HG02973 (cell line): ENCODE data around the gene CNTRL.

Experiments
- ATAC-seq: cut with Tn5 transposase; IDR thresholded peaks from one replicate; pipeline ENCODE4 v1.9.1; 2021; ENCODE audit warnings: moderate library complexity; ENCODE audit not compliant: unreplicated experiment

Gene CNTRL

DNA sequence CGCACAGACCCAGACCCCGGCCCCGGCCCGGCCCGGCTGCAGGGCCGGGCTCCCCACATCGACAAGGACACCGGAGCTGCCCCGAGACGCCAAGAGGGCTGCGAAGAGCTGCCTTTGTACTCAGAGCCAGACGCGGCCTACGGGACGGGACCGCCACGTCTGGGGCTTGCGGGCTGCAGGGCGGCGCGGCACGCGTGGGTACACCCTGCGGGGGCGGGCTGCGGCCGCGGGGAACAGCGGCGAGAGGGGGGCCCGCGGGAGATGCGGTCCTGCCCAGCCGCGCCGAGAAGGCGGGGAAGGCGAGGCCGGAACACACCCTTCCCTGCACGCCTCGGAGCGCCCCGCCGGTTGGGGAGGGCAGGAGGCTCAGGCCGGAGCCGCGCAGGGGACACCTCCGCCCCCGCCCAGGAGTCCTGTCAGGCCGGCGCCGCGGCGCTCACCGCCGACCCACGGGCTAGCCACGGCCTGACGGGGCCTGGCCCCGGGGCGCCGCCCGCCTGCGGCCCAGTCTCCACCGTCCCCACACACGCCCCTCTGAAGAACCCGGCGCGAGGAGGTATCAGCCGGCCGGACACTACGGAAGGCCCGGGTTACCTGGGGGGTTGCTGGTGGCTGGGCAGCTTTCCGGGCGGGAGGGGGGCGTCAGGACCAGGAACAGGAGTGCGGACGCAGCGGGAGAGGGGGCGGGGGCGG lies 126.4 kb downstream of the CNTRL start:
- ATAC-seq = peak; percentile 20

- peak; percentile 74 for ATAC-seq
Measured at GRCh38 chr9:121201738-121202533, 127.2 kb downstream of the CNTRL start, which contains the start of gene RAB14. Gene RAB14 (minus strand): TSS chr9:121201869. CDS start chr9:121193412, 8,457 bp downstream.

GRCh38 chr9:121204121-121204520 lies 129.4 kb downstream of the CNTRL start:
- no peak for ATAC-seq

DNA sequence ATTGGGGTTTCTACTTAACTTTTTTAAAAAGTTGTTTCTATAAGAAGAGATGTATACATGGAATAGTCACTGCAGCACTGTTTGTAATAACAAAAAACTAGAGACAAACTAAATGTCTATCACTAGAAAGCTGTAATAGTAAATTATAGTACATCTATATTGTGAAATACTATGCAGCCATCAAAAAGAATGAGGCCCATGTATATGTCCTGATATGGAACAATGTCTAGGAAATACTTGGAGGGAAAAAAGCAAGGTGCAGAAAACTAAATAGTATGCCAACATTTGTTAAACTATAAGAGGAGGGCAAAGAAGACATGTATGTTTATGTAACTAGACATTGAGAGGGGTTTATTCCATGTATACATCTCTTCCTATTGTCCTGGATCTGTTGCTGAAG lies 129.9 kb downstream of the CNTRL start:
- ATAC-seq = no peak

GRCh38 chr9:121206516-121207370 lies 132.0 kb downstream of the CNTRL start:
- ATAC-seq = no peak

- peak; percentile 82 for ATAC-seq
Measured at GRCh38 chr9:121207371-121207940, 132.7 kb downstream of the CNTRL start.

DNA sequence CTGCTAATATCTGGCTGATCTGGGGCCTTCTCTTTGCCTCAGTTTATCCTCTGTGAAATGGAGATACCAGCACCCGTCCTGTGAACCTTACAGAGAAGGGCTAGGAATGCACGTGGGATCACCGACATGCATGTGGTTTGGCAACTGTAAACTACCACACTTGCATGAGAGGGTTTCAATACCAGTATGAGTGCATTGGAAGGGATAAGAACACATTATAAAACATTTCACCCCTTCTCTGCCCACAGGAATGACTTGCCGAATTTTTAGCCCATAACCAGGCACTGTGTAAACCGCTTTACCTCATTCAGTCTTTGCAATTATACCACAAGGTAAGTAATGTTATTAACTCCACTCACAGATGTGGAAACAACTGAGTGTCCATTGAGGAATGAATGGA lies 135.8 kb downstream of the CNTRL start:
- ATAC-seq = no peak

- peak; percentile 56 for ATAC-seq
Measured at GRCh38 chr9:121213136-121213806, 138.5 kb downstream of the CNTRL start.

DNA sequence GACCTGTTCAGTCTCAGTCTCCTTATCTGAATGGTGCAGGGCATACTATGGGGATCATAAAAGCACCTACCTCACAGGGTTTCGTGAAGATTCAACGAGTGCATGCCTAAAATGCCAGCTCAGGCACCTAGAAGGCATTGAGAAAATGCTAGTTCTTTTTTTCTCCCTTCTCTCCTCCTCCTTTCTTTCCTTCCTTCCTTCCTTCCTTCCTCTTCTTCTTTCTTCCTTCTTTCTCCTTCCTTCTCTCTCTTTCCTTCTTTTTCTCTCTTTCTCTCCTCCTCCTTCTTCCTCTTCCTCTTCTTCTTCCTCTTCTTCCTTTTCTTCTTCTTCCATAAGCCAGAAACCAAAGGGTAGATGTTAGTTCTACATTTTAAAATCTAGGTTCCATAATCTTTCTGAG lies 139.2 kb downstream of the CNTRL start:
- ATAC-seq = no peak

DNA sequence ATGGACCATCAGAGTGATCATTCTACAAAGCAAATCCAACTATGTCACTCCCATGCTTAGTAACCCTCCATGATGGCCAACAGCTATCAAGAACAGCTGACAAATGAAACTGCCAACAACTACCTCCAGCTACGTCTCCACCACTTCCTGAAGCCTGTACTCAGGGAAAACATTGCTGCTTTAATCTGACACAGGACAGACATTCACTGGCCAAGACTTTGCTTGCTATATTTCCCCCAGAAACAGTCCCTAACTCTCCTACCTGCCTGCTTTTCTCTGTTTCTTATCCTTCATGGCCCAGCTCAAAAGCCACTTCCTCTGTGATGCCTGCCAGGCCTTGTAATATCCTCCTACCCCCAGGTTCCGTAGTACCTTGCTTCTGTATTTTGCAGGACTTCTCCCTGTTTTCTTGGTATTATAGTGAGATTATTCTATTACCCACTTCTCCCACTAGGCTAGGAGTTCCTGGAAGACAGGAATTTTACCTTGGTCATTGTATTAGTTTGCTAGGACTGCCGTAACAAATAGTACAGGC lies 141.6 kb downstream of the CNTRL start:
- no peak for ATAC-seq

GRCh38 chr9:121217609-121218292 lies 143.0 kb downstream of the CNTRL start:
- ATAC-seq = peak; percentile 88

- no peak for ATAC-seq
Measured at GRCh38 chr9:121218357-121219027, 143.7 kb downstream of the CNTRL start.

DNA sequence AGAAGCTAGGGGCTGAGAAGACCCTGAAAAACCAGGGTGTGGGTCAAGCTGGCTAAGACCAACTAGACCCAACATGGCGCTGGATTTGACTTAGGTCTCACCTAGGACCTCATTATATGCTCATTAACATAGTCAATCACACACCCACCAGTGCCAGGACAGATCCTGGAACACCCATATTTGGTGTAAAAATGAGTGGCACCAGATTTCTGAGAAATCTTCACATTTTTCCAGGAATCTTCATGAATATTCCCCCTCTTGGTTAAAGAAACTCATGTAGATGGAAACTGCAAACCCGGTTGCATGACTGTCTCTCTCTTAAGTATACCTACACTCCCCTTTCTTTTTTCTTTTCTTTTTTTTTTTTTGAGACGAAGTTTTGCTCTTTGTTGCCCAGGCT lies 144.8 kb downstream of the CNTRL start:
- no peak for ATAC-seq

DNA sequence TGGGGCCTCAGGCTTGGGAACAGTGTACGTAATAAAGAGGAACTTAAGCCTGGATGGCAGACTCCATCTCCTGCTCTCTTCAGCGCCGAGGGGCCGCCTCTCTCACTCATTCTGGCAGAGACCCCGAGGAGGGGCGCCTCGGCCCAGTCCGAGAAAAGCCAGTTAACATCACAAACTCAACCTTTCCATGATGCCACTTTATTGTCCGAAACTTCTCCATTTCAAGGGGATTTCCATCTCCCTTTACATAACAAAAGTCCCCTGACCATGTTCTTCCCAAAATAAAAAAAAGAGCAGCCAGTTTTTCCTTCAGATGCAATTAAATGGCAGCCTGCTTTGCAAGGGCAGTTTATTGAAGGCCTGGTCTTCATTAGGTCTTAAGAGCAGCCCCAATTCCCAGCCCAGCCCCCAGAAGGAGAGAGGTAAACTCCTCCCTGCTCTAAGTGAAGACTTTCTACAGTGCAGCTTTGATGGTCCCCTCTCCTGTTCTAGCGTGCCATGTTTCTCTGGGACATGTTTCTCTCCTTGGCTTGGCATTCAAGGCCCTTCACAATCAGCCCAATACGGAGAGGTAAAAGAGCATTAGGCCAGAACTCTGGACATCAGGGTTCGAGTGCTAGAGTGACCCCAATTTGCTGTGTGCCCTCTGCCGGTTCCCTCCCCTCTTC lies 146.4 kb downstream of the CNTRL start:
- ATAC-seq = no peak

GRCh38 chr9:121221664-121222055 lies 146.9 kb downstream of the CNTRL start:
- no peak for ATAC-seq

DNA sequence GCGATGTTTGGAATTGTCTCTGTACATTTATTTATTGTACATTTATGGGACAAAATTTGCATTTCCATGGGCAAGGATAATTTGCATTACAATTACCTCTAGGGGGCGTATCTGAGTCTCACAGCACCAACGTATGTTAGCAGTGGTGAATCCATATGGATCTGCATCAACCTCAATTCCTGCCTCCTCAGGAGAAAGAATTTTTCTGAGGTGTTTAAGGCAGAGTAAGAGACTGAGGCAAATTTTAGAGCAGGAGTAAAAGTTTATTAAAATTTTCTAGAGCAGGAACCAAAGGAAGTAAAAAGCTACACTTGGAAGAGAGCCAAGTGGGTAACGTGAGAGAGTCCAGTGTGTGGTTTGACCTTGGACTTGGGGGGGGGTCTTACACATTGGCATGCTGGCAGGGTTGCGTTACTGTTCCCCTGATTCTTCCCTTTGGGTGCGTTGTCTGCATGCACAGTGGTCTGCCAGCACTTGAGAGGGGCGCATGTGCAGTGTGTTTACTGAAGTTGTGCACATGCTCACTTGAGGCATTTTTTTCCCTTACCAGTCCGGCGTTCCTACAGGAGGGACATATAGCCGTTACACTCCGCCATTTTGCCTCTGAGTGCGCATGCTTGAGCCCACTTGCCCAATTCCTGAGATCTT lies 147.9 kb downstream of the CNTRL start:
- ATAC-seq = no peak

- no peak for ATAC-seq
Measured at GRCh38 chr9:121225240-121225639, 150.5 kb downstream of the CNTRL start.

DNA sequence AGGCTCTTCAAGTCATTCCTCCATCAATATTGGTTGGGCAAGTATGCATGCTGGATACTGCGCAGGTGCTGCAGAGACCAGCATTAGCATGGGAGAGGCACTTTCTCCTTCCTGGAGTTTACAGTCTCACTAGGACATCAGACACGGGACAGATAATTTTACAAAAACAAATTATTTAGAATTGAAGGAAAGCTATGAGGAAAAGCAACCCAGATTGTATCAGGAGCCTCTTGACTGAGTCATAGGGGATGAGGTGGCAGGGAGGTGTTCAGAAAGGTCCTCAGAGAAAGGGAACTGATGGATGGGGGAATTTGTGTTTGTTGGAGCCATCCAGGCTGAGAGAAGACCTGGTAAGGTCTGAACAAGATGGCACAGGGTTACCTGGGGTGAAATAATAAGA lies 151.4 kb downstream of the CNTRL start:
- no peak for ATAC-seq
